CD4-positive, alpha-beta T cell (primary cell): ENCODE results near the gene MPHOSPH10. TPM values are rescaled to one million over a fixed set of nuclear protein-coding genes. Genes with fewer than 3 reads are reported as not detected.

Experiments
- ATAC-seq: fragments of 200-7000 bp; cut with Tn5 transposase; one replicate; pipeline ENCODE4 v1.10.0; 2022; ENCODE audit warnings: mild to moderate bottlenecking; ENCODE audit not compliant: poor library complexity
- CTCF ChIA-PET: fragments of 350-600 bp; sonication (Branson Sonifier 250); formaldehyde crosslinking; loops from one replicate; lab custom pipeline; 2021; ENCODE audit warnings: antibody characterized with exemption, inconsistent platforms; lab: Charles Lee
- POLR2A ChIA-PET: fragments of 350-600 bp; sonication (Branson Sonifier 250); formaldehyde crosslinking; loops from one replicate; lab custom pipeline; 2021; ENCODE audit warnings: antibody characterized with exemption, inconsistent platforms; lab: Charles Lee
- DNase-seq, 14 experiments: peaks; one replicate each; pipeline ENCODE4 v3.0.0-alpha.2; 2013 to 2020; ENCODE audit warnings: mixed read lengths in 2 of 14
- H3K27ac ChIP-seq, 2 donors: one replicate each; pipeline versions ENCODE4 v1.5.1 to v1.7.0; 2013; ENCODE audit warnings: low read length in 2 of 2, low read depth in 1 of 2, mild to moderate bottlenecking in 1 of 2
- H3K27me3 ChIP-seq, 2 experiments: 1 replicate in 1 of 2; 2 replicates in 1 of 2; pipeline versions ENCODE4 v1.6.1 to v1.7.0; 2013; ENCODE audit warnings: low read length in 2 of 2, control low read depth in 1 of 2, mild to moderate bottlenecking in 1 of 2, moderate library complexity in 1 of 2; ENCODE audit not compliant: insufficient read depth in 2 of 2, control insufficient read depth in 1 of 2
- H3K36me3 ChIP-seq: one replicate; pipeline ENCODE4 v1.6.1; 2013; ENCODE audit warnings: low read length, control low read depth; ENCODE audit not compliant: insufficient read depth
- H3K4me1 ChIP-seq: one replicate; pipeline ENCODE4 v1.6.1; 2013; ENCODE audit warnings: low read length, control low read depth; ENCODE audit not compliant: insufficient read depth
- H3K4me3 ChIP-seq: one replicate; pipeline ENCODE4 v1.5.1; 2013; ENCODE audit warnings: mild to moderate bottlenecking, low read length, moderate library complexity
- H3K9me3 ChIP-seq, 2 experiments: 1 replicate in 1 of 2; 2 replicates in 1 of 2; pipeline versions ENCODE4 v1.6.1 to v1.7.0; 2013; ENCODE audit warnings: low read length in 2 of 2, mild to moderate bottlenecking in 2 of 2, control low read depth in 1 of 2, moderate library complexity in 1 of 2; ENCODE audit not compliant: control insufficient read depth in 1 of 2, insufficient read depth in 1 of 2
- H3K27ac Mint-ChIP-seq: one replicate; pipeline ENCODE4 v1.8.0; 2020; ENCODE audit warnings: mixed read lengths
- H3K27me3 Mint-ChIP-seq: one replicate; pipeline ENCODE4 v1.8.0; 2021; ENCODE audit warnings: mixed read lengths
- H3K36me3 Mint-ChIP-seq: one replicate; pipeline ENCODE4 v1.8.0; 2021; ENCODE audit warnings: low read depth, mixed read lengths
- H3K4me1 Mint-ChIP-seq: one replicate; pipeline ENCODE4 v1.8.0; 2021; ENCODE audit warnings: low read depth, mixed read lengths
- H3K4me3 Mint-ChIP-seq: one replicate; pipeline ENCODE4 v1.8.0; 2020; ENCODE audit warnings: mild to moderate bottlenecking, mixed read lengths
- H3K9me3 Mint-ChIP-seq: one replicate; pipeline ENCODE4 v1.8.0; 2020; ENCODE audit warnings: mixed read lengths
- intact Hi-C, 2 experiments: fragments of 100-400 bp; cut with DNase I in 1 of 2; cut with micrococcal nuclease in 1 of 2; formaldehyde crosslinking; loops; one replicate each; pipeline versions ENCODE4 v1.15.1 to v1.9.0; 2023 to 2025; cut with DNase I, micrococcal nuclease
- total RNA-seq, 174 experiments: library from RNA in 2 of 174; stranded (reverse) in 2 of 174; gene quantifications; one replicate each; pipeline ENCODE4 v1.2.3 and lab custom pipeline; 2021 to 2026
- TF ChIP-seq, protein P1 (sequence below): fragments of 200-600 bp; IDR thresholded peaks from one replicate; pipeline ENCODE4 v1.8.0; 2022; ENCODE audit warnings: antibody characterized with exemption, mild to moderate bottlenecking

MPHOSPH10 gene
- total RNA-seq, 2 experiments from 2014 or later, result 36.7 to 38.2 TPM

GRCh38 chr2:71133603-71134002, 3.2 kb downstream of the MPHOSPH10 start:
- TF ChIP-seq, protein P1, sequence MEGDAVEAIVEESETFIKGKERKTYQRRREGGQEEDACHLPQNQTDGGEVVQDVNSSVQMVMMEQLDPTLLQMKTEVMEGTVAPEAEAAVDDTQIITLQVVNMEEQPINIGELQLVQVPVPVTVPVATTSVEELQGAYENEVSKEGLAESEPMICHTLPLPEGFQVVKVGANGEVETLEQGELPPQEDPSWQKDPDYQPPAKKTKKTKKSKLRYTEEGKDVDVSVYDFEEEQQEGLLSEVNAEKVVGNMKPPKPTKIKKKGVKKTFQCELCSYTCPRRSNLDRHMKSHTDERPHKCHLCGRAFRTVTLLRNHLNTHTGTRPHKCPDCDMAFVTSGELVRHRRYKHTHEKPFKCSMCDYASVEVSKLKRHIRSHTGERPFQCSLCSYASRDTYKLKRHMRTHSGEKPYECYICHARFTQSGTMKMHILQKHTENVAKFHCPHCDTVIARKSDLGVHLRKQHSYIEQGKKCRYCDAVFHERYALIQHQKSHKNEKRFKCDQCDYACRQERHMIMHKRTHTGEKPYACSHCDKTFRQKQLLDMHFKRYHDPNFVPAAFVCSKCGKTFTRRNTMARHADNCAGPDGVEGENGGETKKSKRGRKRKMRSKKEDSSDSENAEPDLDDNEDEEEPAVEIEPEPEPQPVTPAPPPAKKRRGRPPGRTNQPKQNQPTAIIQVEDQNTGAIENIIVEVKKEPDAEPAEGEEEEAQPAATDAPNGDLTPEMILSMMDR, result no peak
- Histone ChIP-seq H3K27ac (no peak overlapping the region), H3K4me3 (no peak overlapping the region), H3K4me1 (peaks cover 21% of the 10 kb centered on the region), H3K27me3 (no peaks in the 10 kb centered on the region), H3K36me3 (peaks cover 53% of the 10 kb centered on the region), H3K9me3 (no peaks in the 10 kb centered on the region)
- Mint-ChIP-seq H3K36me3 (peaks cover 57% of the 10 kb centered on the region), H3K27ac (no peak overlapping the region), H3K9me3 (no peaks in the 10 kb centered on the region), H3K27me3 (no peaks in the 10 kb centered on the region), H3K4me1 (peaks cover 17% of the 10 kb centered on the region), H3K4me3 (no peak overlapping the region)
- intact Hi-C loops, result loop anchor here (5.0 to 10.0 kb wide), 3 partner anchors 111 to 839 kb away; partner anchors contain the start of genes SNRPG (in 1 of the 2) and ZNF638 (in 1 of the 2)
- DNase-seq, result no peak
- CTCF ChIA-PET, result no interaction called here
- POLR2A ChIA-PET, result interaction anchor here (1.3 kb wide), 1 partner anchor 62 kb away, joined by 3 read pairs; no protein-coding TSS in a partner anchor
- ATAC-seq, result no peak

- Histone ChIP-seq H3K27me3 (no peaks in the 10 kb centered on the region), H3K4me1 (peaks cover 11% of the 10 kb centered on the region), H3K4me3 (no peak overlapping the region), H3K36me3 (peaks cover 77% of the 10 kb centered on the region), H3K9me3 (no peaks in the 10 kb centered on the region), H3K27ac (no peak overlapping the region)
- no peaks in the 10 kb centered on the region for H3K9me3 Mint-ChIP-seq
- ATAC-seq (no peak), DNase-seq (no peak)
- no peak overlapping the region for H3K27ac Mint-ChIP-seq
- ChIA-PET POLR2A (no interaction called here), CTCF (no interaction called here)
- peaks cover 4% of the 10 kb centered on the region for H3K4me1 Mint-ChIP-seq
- TF ChIP-seq, protein P1, result no peak
- H3K27me3 Mint-ChIP-seq, result no peaks in the 10 kb centered on the region
- intact Hi-C loops, result loop anchor here in 1 of 2 experiments (10.0 kb wide), 1 partner anchor 841 kb away; the partner anchor contains the start of gene SNRPG
- H3K36me3 Mint-ChIP-seq, result peaks cover 73% of the 10 kb centered on the region
- no peak overlapping the region for H3K4me3 Mint-ChIP-seq
Observed at GRCh38 chr2:71136174-71136573, 5.7 kb downstream of the MPHOSPH10 start.

DNA sequence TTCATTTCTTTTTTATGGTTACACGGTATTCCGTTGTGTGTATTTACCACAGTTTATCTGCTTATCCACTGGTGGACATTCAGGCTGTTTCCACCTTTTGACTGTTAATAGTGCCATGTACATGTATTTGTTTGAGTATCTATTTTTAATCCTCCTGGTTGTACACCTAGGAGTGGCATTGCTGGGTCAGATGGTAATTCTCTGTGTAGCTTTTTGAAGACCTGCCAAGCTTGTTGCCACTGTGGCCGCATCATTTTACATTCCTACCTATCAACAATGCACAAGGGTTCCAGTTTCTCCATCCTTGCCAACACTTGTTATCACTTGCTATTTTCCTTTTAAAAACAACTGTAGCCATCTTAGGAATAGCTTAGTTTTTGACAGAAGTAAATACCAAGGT, 13.3 kb downstream of the MPHOSPH10 start:
- peaks cover 97% of the 10 kb centered on the region for H3K36me3 Mint-ChIP-seq
- intact Hi-C loops, result no loop called here
- no peaks in the 10 kb centered on the region for H3K4me1 ChIP-seq
- TF ChIP-seq, protein P1, result no peak
- H3K9me3 Mint-ChIP-seq, result no peaks in the 10 kb centered on the region
- H3K27ac Mint-ChIP-seq, result no peak overlapping the region
- H3K27ac ChIP-seq, result no peak overlapping the region
- peaks cover 87% of the 10 kb centered on the region for H3K36me3 ChIP-seq
- H3K4me3 ChIP-seq, result no peak overlapping the region
- no peak overlapping the region for H3K4me3 Mint-ChIP-seq
- DNase-seq, result no peak
- ChIA-PET POLR2A (interaction anchor here (2.3 kb wide), 1 partner anchor 14 kb away, joined by 9 read pairs; the partner anchor contains the start of genes MCEE and MPHOSPH10), CTCF (interaction anchor here (1.2 kb wide), 1 partner anchor 195 kb away, joined by 3 read pairs; no protein-coding TSS in a partner anchor)
- no peak for ATAC-seq
- no peaks in the 10 kb centered on the region for H3K27me3 Mint-ChIP-seq
- H3K4me1 Mint-ChIP-seq, result peaks cover 4% of the 10 kb centered on the region
- H3K9me3 ChIP-seq, result no peaks in the 10 kb centered on the region
- H3K27me3 ChIP-seq, result no peaks in the 10 kb centered on the region
